NCI-H187 treated with DMSO at 0.1 percent for 48 hours (cell line): ENCODE results near the gene C14orf132.

Experiments
- DNase-seq: peaks from one replicate; lab custom pipeline; 2025; lab: John Stamatoyannopoulos, UW

The C14orf132 gene

GRCh38 chr14:96119947-96120346 lies 80.8 kb downstream of the C14orf132 start:
- no peak for DNase-seq

- no peak for DNase-seq
Measured at GRCh38 chr14:96120392-96120791, 81.2 kb downstream of the C14orf132 start.

- no peak for DNase-seq
Measured at GRCh38 chr14:96120941-96121340, 81.8 kb downstream of the C14orf132 start.

- DNase-seq: no peak
Measured at GRCh38 chr14:96121660-96122395, 82.7 kb downstream of the C14orf132 start.

GRCh38 chr14:96122496-96122895 lies 83.3 kb downstream of the C14orf132 start:
- no peak for DNase-seq

- no peak for DNase-seq
Measured at GRCh38 chr14:96125536-96125935, 86.4 kb downstream of the C14orf132 start.

- DNase-seq: no peak
Measured at GRCh38 chr14:96126339-96126782, 87.2 kb downstream of the C14orf132 start.

- peak; percentile 65 for DNase-seq
Measured at GRCh38 chr14:96126783-96127271, 87.7 kb downstream of the C14orf132 start.

- DNase-seq: no peak
Measured at GRCh38 chr14:96129128-96129736, 90.1 kb downstream of the C14orf132 start.

GRCh38 chr14:96130391-96130790 lies 91.2 kb downstream of the C14orf132 start:
- DNase-seq: no peak

GRCh38 chr14:96130854-96131253 lies 91.7 kb downstream of the C14orf132 start:
- DNase-seq: no peak

GRCh38 chr14:96131836-96132235 lies 92.7 kb downstream of the C14orf132 start:
- DNase-seq: no peak

- DNase-seq: no peak
Measured at GRCh38 chr14:96134508-96134907, 95.3 kb downstream of the C14orf132 start.

GRCh38 chr14:96135285-96135684 lies 96.1 kb downstream of the C14orf132 start:
- DNase-seq: no peak

- no peak for DNase-seq
Measured at GRCh38 chr14:96136371-96137005, 97.3 kb downstream of the C14orf132 start.

- no peak for DNase-seq
Measured at GRCh38 chr14:96138241-96138640, 99.1 kb downstream of the C14orf132 start.

GRCh38 chr14:96139169-96139568 lies 100.0 kb downstream of the C14orf132 start:
- no peak for DNase-seq

- DNase-seq: no peak
Measured at GRCh38 chr14:96139879-96140278, 100.7 kb downstream of the C14orf132 start.

GRCh38 chr14:96140952-96141351 lies 101.8 kb downstream of the C14orf132 start:
- no peak for DNase-seq
